H1 (cell line): ENCODE measurements around the gene HOXA10. TPM values are rescaled to one million over a fixed set of nuclear protein-coding genes. Genes with fewer than 3 reads are reported as not detected.

Experiments used
- CTCF ChIA-PET: fragments of 300-600 bp; sonication (Branson Sonifier 250); formaldehyde crosslinking; loops from one replicate; lab custom pipeline; 2021; ENCODE audit not compliant: partially characterized antibody; lab: Charles Lee
- POLR2A ChIA-PET: fragments of 300-600 bp; sonication (Branson Sonifier 250); formaldehyde crosslinking; loops from one replicate; lab custom pipeline; 2021; ENCODE audit warnings: inconsistent platforms; ENCODE audit not compliant: partially characterized antibody; lab: Charles Lee
- DNase-seq, 2 experiments: peaks; one replicate each; pipeline versions ENCODE4 v3.0.0 to v3.0.0-alpha.2; 2010 to 2022; ENCODE audit warnings: low spot score in 2 of 2, low read depth in 1 of 2, mixed read lengths in 1 of 2
- FAIRE-seq: peaks from 2 replicates; lab custom pipeline; 2011; peaks lifted over from hg19 to GRCh38; lab: Jason Lieb, UNC
- H2AFZ ChIP-seq: 2 replicates; pipeline ENCODE4 v1.8.1; 2012; ENCODE audit warnings: low read length, inconsistent platforms
- H2AK5ac ChIP-seq: 2 replicates; pipeline ENCODE4 v1.6.1; 2013; ENCODE audit warnings: low read depth, low read length
- H2BK120ac ChIP-seq: replicated peaks from 2 replicates; pipeline ENCODE3; 2013; ENCODE audit warnings: low read depth, low read length, inconsistent platforms
- H2BK12ac ChIP-seq: 2 replicates; pipeline ENCODE4 v1.6.1; 2013; ENCODE audit warnings: low read depth, low read length
- H2BK15ac ChIP-seq: 2 replicates; pipeline ENCODE4 v1.6.1; 2013; ENCODE audit warnings: low read length
- H2BK20ac ChIP-seq: 2 replicates; pipeline ENCODE4 v1.6.1; 2013; ENCODE audit warnings: low read length
- H2BK5ac ChIP-seq: 2 replicates; pipeline ENCODE4 v1.6.1; 2013; ENCODE audit warnings: low read depth, low read length
- H3K14ac ChIP-seq: 2 replicates; pipeline ENCODE4 v1.6.1; 2013; ENCODE audit warnings: inconsistent platforms; ENCODE audit not compliant: insufficient read length
- H3K18ac ChIP-seq: 2 replicates; pipeline ENCODE4 v1.6.1; 2013; ENCODE audit warnings: low read length; ENCODE audit errors: extremely low read depth
- H3K23ac ChIP-seq: 2 replicates; pipeline ENCODE4 v1.6.1; 2013; ENCODE audit warnings: inconsistent platforms; ENCODE audit not compliant: insufficient read length
- H3K23me2 ChIP-seq: 2 replicates; pipeline ENCODE4 v1.6.1; 2013; ENCODE audit warnings: low read depth, low read length
- H3K27ac ChIP-seq: 2 replicates; pipeline ENCODE4 v1.6.1; 2011; ENCODE audit warnings: low read depth, low read length, inconsistent platforms
- H3K27me3 ChIP-seq, 4 experiments: replicated peaks in 1 of 4; 1 replicate in 1 of 4; 2 replicates in 3 of 4; pipeline versions ENCODE4 v1.6.1 to v1.8.1; 2011 to 2013; ENCODE audit warnings: low read length in 3 of 4, mild to moderate bottlenecking in 3 of 4, inconsistent platforms in 2 of 4, mixed read lengths in 2 of 4, moderate library complexity in 1 of 4; ENCODE audit not compliant: control insufficient read depth in 3 of 4, insufficient read depth in 3 of 4; ENCODE audit errors: extremely low read depth in 1 of 4
- H3K36me3 ChIP-seq, 4 experiments: 2 replicates each; pipeline versions ENCODE4 v1.6.1 to v1.8.1; 2011 to 2013; ENCODE audit warnings: mild to moderate bottlenecking in 4 of 4, low read length in 3 of 4, moderate library complexity in 2 of 4, control low read depth in 1 of 4, inconsistent platforms in 1 of 4; ENCODE audit not compliant: insufficient read depth in 4 of 4, control insufficient read depth in 2 of 4
- H3K4ac ChIP-seq: replicated peaks from 2 replicates; pipeline ENCODE3; 2013; ENCODE audit warnings: low read length, low read depth, mixed read lengths, inconsistent platforms; ENCODE audit not compliant: insufficient read length
- H3K4me1 ChIP-seq, 4 experiments: replicated peaks in 1 of 4; 1 replicate in 1 of 4; 2 replicates in 3 of 4; pipeline versions ENCODE4 v1.6.1 to v1.8.1; 2011 to 2013; ENCODE audit warnings: low read length in 3 of 4, inconsistent platforms in 2 of 4, mixed read lengths in 1 of 4; ENCODE audit not compliant: insufficient read depth in 4 of 4, control insufficient read depth in 3 of 4
- H3K4me2 ChIP-seq, 2 experiments: 2 replicates each; pipeline versions ENCODE4 v1.6.1 to v1.8.1; 2011 to 2013; ENCODE audit warnings: low read depth in 2 of 2, low read length in 2 of 2, control low read depth in 1 of 2, inconsistent platforms in 1 of 2, mild to moderate bottlenecking in 1 of 2; ENCODE audit not compliant: insufficient read depth in 1 of 2
- H3K4me3 ChIP-seq, 4 experiments: fragments of 200-600, 300-600 bp in 1 of 4; sonication (generic), shearing (Covaris generic), sonication (Bioruptor Twin) in 1 of 4; 2 replicates each; pipeline versions ENCODE4 v1.5.1 to v1.8.1; 2011 to 2016; ENCODE audit warnings: low read length in 4 of 4, low read depth in 3 of 4, control low read depth in 2 of 4, inconsistent platforms in 2 of 4, mild to moderate bottlenecking in 2 of 4, mixed read lengths in 1 of 4, moderate library complexity in 1 of 4; ENCODE audit not compliant: insufficient read depth in 2 of 4; ENCODE audit errors: extremely low read depth in 1 of 4
- H3K56ac ChIP-seq: replicated peaks from 2 replicates; pipeline ENCODE3; 2013; ENCODE audit warnings: low read depth, mild to moderate bottlenecking, mixed read lengths, low read length, inconsistent platforms; ENCODE audit not compliant: insufficient read length
- H3K79me1 ChIP-seq: 2 replicates; pipeline ENCODE4 v1.6.1; 2013; ENCODE audit warnings: low read depth, low read length, control low read depth
- H3K79me2 ChIP-seq, 2 experiments: 2 replicates each; pipeline versions ENCODE4 v1.6.1 to v1.8.1; 2012 to 2013; ENCODE audit warnings: low read length in 2 of 2, mild to moderate bottlenecking in 2 of 2, inconsistent platforms in 1 of 2; ENCODE audit not compliant: insufficient read depth in 2 of 2, control insufficient read depth in 1 of 2
- H3K9ac ChIP-seq, 4 experiments: replicated peaks in 1 of 4; 1 replicate in 1 of 4; 2 replicates in 3 of 4; pipeline versions ENCODE4 v1.6.1 to v1.8.1; 2011 to 2013; ENCODE audit warnings: low read depth in 3 of 4, low read length in 3 of 4, control low read depth in 2 of 4, mild to moderate bottlenecking in 2 of 4, moderate library complexity in 2 of 4, inconsistent platforms in 1 of 4; ENCODE audit errors: extremely low read depth in 1 of 4
- H3K9me3 ChIP-seq, 2 experiments: 2 replicates each; pipeline versions ENCODE4 v1.6.1 to v1.8.1; 2012 to 2013; ENCODE audit warnings: mild to moderate bottlenecking in 2 of 2, moderate library complexity in 2 of 2, control low read depth in 1 of 2, inconsistent platforms in 1 of 2, low read depth in 1 of 2, low read length in 1 of 2, mixed read lengths in 1 of 2; ENCODE audit not compliant: insufficient read depth in 2 of 2
- H4K20me1 ChIP-seq, 2 experiments: replicated peaks in 1 of 2; 2 replicates each; pipeline versions ENCODE3 to v1.8.1; 2011 to 2013; ENCODE audit warnings: inconsistent platforms in 2 of 2, low read length in 2 of 2, mild to moderate bottlenecking in 1 of 2; ENCODE audit not compliant: insufficient read depth in 2 of 2, control insufficient read depth in 1 of 2
- H4K5ac ChIP-seq: 2 replicates; pipeline ENCODE4 v1.6.1; 2013; ENCODE audit warnings: low read length, low read depth, mixed read lengths, inconsistent platforms; ENCODE audit not compliant: insufficient read length
- H4K8ac ChIP-seq: 2 replicates; pipeline ENCODE4 v1.8.0; 2013; ENCODE audit warnings: mild to moderate bottlenecking, moderate library complexity, low read length, inconsistent platforms; ENCODE audit not compliant: insufficient read depth; ENCODE audit errors: extremely low read depth
- H4K91ac ChIP-seq: replicated peaks from 2 replicates; pipeline ENCODE3; 2013; ENCODE audit warnings: low read length, mixed read lengths, inconsistent platforms; ENCODE audit not compliant: insufficient read length
- ATF3 ChIP-seq: IDR thresholded peaks from 2 replicates; pipeline ENCODE4 v1.6.1; 2011; ENCODE audit warnings: low read depth, mild to moderate bottlenecking, low read length; ENCODE audit not compliant: insufficient read depth
- CBX8 ChIP-seq: fragments of 300-800, 300-1000 bp; sonication (generic); IDR thresholded peaks from 2 replicates; pipeline ENCODE4 v1.7.1; 2016; ENCODE audit warnings: low read depth, low read length, borderline replicate concordance
- E2F6 ChIP-seq: IDR thresholded peaks from 2 replicates; pipeline ENCODE4 v1.6.1; 2012; ENCODE audit warnings: inconsistent platforms
- EZH2 ChIP-seq: fragments of 200-600 bp; sonication (generic); IDR thresholded peaks from 2 replicates; pipeline ENCODE4 v1.7.1; 2012; ENCODE audit warnings: low read depth, mild to moderate bottlenecking, moderate library complexity, low read length, inconsistent platforms; ENCODE audit not compliant: severe bottlenecking
- POU5F1 ChIP-seq: IDR thresholded peaks from 2 replicates; pipeline ENCODE4 v1.6.1; 2011; ENCODE audit warnings: low read depth, mild to moderate bottlenecking, low read length, moderate library complexity
- RNF2 ChIP-seq: fragments of 200-900, 300-1000 bp; sonication (generic); IDR thresholded peaks from 2 replicates; pipeline ENCODE4 v1.7.1; 2016; ENCODE audit warnings: borderline replicate concordance, low read depth, mild to moderate bottlenecking, antibody characterized with exemption, low read length; ENCODE audit not compliant: poor library complexity, severe bottlenecking; ENCODE audit errors: missing control alignments
- SUZ12 ChIP-seq: fragments of 200-600 bp; sonication (generic); IDR thresholded peaks from 2 replicates; pipeline ENCODE4 v1.6.1; 2012; ENCODE audit warnings: mild to moderate bottlenecking, inconsistent platforms, low read length, moderate library complexity, mixed read lengths
- WGBS, 2 experiments: shearing (Covaris generic) in 1 of 2; methylation state at CpG; one replicate each; pipeline versions ENCODE4 v1.1.6 to v1.1.7; 2013 to 2015; ENCODE audit warnings: low lambda C conversion rate in 2 of 2, mixed read lengths in 2 of 2, inconsistent platforms in 1 of 2, low coverage in 1 of 2, missing lambda C conversion rate in 1 of 2; ENCODE audit not compliant: insufficient replicate concordance in 2 of 2, insufficient coverage in 1 of 2, insufficient read length in 1 of 2; ENCODE audit errors: extremely low coverage in 1 of 2, missing lambda C conversion rate in 1 of 2; 5-methylcytosine and 5-hydroxymethylcytosine counted together
- polyA plus RNA-seq, 7 experiments: library from polyadenylated mRNA; depleted of rRNA in 3 of 7; stranded (reverse) in 5 of 7; unstranded in 2 of 7; fragments of >200 nt in 5 of 7; fragments of 200-250 nt in 2 of 7; gene quantifications; 1 replicate in 5 of 7; 2 replicates in 1 of 7; 4 replicates in 1 of 7; pipeline versions ENCODE4 v1.2.1 to v1.2.3, GENCODE V29; 2011 to 2013; ENCODE audit warnings: missing spikeins in 2 of 7, mixed read lengths in 2 of 7
- total RNA-seq: library from RNA; stranded (reverse); fragmentation: NEBNext Ultra II Directional; extraction: Animal tissue kit (Norgen Biotek cat#: 25700); gene quantifications from 2 replicates; pipeline ENCODE4 v1.2.1, GENCODE V29; 2021

Gene HOXA10
- total and polyA plus RNA-seq, 2 of the 8 experiments (the other 6 are each of a cell fraction or from before 2014, with no cell fraction given): not detected

- Histone ChIP-seq H3K56ac (no peak within 1 kb of the TSS), H2BK12ac (peak within 1 kb of the TSS; percentile 27; the same call in 1 of the 2 replicates), H3K14ac (no peak within 1 kb of the TSS), H2BK20ac (no peak within 1 kb of the TSS), H3K23me2 (no peaks in the 10 kb centered on the region), H3K18ac (no peak within 1 kb of the TSS), H3K9ac (no peak within 1 kb of the TSS), H4K5ac (no peak within 1 kb of the TSS), H3K27me3 (peaks cover 98 to 100% (median 99%) of the 10 kb centered on the region in 4 experiments), H4K20me1 (peaks cover 17 to 32% of the 10 kb centered on the region in 2 experiments), H4K8ac (no peak within 1 kb of the TSS), H3K4me3 (peak within 1 kb of the TSS in 1 of 4 experiments; percentile 25; a peak in 2 of 8 replicates), H3K23ac (no peak within 1 kb of the TSS), H3K4me1 (no peaks in the 10 kb centered on the region; a peak in 4 of 7 replicates), H3K9me3 (peaks cover 0 to 6% of the 10 kb centered on the region in 2 experiments; a peak in 1 of 4 replicates), H2BK15ac (no peak within 1 kb of the TSS), H3K79me1 (no peaks in the 10 kb centered on the region), H3K79me2 (no peaks in the 10 kb centered on the region), H3K36me3 (peaks cover 0 to 15% (median 0%) of the 10 kb centered on the region in 4 experiments; a peak in 1 of 8 replicates), H3K4me2 (peak within 1 kb of the TSS; percentile 8 to 47; a peak in 3 of 4 replicates), H2AK5ac (no peak within 1 kb of the TSS), H2BK5ac (no peak within 1 kb of the TSS), H2AFZ (no peak within 1 kb of the TSS), H4K91ac (no peak within 1 kb of the TSS), H3K4ac (no peak within 1 kb of the TSS), H2BK120ac (no peak within 1 kb of the TSS), H3K27ac (no peak within 1 kb of the TSS)
- CTCF ChIA-PET: interaction anchor here (0.9 to 5.2 kb wide), 8 partner anchors 8 to 34 kb away, joined by 3 to 29 read pairs (median 6); partner anchors contain the start of genes HOXA3, HOXA4 and HOXA5
- POLR2A ChIA-PET: interaction anchor here (1.5 kb wide), 1 partner anchor 8 kb away, joined by 4 read pairs; the partner anchor contains the start of gene HOXA7
- no peak for DNase-seq
- FAIRE-seq: no peak
- 25% methylated on average over 68 of the region's 82 CpGs; no CpG with 5 or more reads in 1 of the 2 experiments for WGBS, 2 experiments
- no peak for TF ChIP-seq POU5F1
- peak; percentile 57; the same call in 1 of the 2 replicates for TF ChIP-seq ATF3
- peak; percentile 59 for TF ChIP-seq E2F6
- peak; percentile 27; the same call in 1 of the 2 replicates for TF ChIP-seq CBX8
- TF ChIP-seq SUZ12: peak; percentile 89
- peak; percentile 95 for TF ChIP-seq EZH2
- peak; percentile 86 for TF ChIP-seq RNF2
Observed at GRCh38 chr7:27165089-27165995, 8.8 kb downstream of the HOXA10 start, which contains the start of gene HOXA9. Gene HOXA9, minus strand, starts transcription at chr7:27165537. Its CDS starts 80 bp downstream, at chr7:27165457.
